ENCODE data around the gene OR10A7.
A peak's percentile ranks its signal among the peaks of the same experiment; 100 is the strongest.

The OR10A7 gene

GRCh38 chr12:55188974-55189556, 31.8 kb upstream of the OR10A7 start:
- no peak for TF ChIP-seq OSR1 (CRISPR knock-in tag; IDR thresholded peaks at IDR 0.05)
- no peak for TF ChIP-seq ZNF70 (CRISPR knock-in tag; IDR thresholded peaks at IDR 0.05)
- TF ChIP-seq CREB5 (CRISPR knock-in tag; IDR thresholded peaks at IDR 0.05; ENCODE audit: low read depth) = no peak
- TF ChIP-seq GLIS3 (CRISPR knock-in tag; IDR thresholded peaks at IDR 0.05) = no peak
- TF ChIP-seq SNAI2 (CRISPR knock-in tag; IDR thresholded peaks at IDR 0.05) = no peak
- no peak for TF ChIP-seq RARB (CRISPR knock-in tag; IDR thresholded peaks at IDR 0.05)
- TF ChIP-seq PPARA (CRISPR knock-in tag; IDR thresholded peaks at IDR 0.05; ENCODE audit: borderline replicate concordance) = no peak
- no peak for TF ChIP-seq ESRRG (CRISPR knock-in tag; IDR thresholded peaks at IDR 0.05)
- no peak for TF ChIP-seq POU6F1 (CRISPR knock-in tag; IDR thresholded peaks at IDR 0.05; ENCODE audit: borderline replicate concordance, low read depth)
- no peak for TF ChIP-seq CSDC2 (CRISPR knock-in tag; IDR thresholded peaks at IDR 0.05)
- TF ChIP-seq ZC3H10 (CRISPR knock-in tag; IDR thresholded peaks at IDR 0.05) = no peak
- TF ChIP-seq ARNTL (CRISPR knock-in tag; IDR thresholded peaks at IDR 0.05; ENCODE audit: borderline replicate concordance, low read depth) = no peak
- ATAC-seq = peak; percentile 94

DNA sequence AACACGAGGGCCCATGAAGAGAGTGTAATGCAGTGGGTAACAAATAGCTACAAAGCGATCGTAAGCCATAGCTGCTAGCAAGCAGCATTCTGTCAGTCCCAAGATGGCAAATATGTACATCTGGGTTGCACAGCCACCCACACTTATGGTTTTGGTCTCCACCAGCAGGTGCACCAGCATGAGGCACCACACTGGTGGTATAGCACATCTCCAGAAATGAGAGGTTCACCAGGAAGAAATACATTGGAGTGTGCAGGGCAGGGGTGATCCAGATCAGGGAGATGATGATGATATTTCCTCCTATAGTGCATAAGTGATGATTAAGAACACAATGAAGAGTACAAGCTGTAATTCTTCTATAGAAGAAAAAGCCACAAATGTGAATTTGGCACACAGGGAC, 26.4 kb upstream of the OR10A7 start:
- no peak for ATAC-seq
- TF ChIP-seq TSHZ2 (CRISPR knock-in tag; IDR thresholded peaks at IDR 0.05) (no peak), ZFP3 (CRISPR knock-in tag; IDR thresholded peaks at IDR 0.05) (no peak), ESRRG (CRISPR knock-in tag; IDR thresholded peaks at IDR 0.05) (no peak), TCF4 (CRISPR knock-in tag; IDR thresholded peaks at IDR 0.05; ENCODE audit: borderline replicate concordance) (no peak)

GRCh38 chr12:55226523-55226922, 5.7 kb downstream of the OR10A7 start:
- ATAC-seq = no peak
- TF ChIP-seq ISL1 (CRISPR knock-in tag; IDR thresholded peaks at IDR 0.05) = no peak
- no peak for TF ChIP-seq CSRNP3 (CRISPR knock-in tag; IDR thresholded peaks at IDR 0.05)
- no peak for TF ChIP-seq ARNTL (CRISPR knock-in tag; IDR thresholded peaks at IDR 0.05; ENCODE audit: borderline replicate concordance, low read depth)
- no peak for TF ChIP-seq TOX (CRISPR knock-in tag; IDR thresholded peaks at IDR 0.05; ENCODE audit: borderline replicate concordance)

DNA sequence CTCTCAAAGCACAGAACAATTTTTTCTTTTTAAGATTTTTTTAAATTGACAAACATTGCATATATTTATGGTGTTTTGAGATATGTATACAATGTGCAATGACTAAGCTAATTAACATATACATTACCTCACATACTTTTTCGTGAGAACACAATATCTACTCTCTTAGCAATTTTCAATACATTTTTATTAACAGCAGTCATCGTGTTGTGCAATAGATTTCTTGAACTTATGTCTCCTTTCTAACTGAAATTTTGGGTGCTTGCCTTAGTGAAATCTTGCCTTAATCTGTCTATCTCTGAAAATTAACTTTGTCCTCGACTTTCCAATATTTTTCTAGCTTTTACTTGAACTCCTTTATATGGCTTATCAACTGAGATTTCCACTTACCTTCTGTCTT, 6.8 kb downstream of the OR10A7 start:
- no peak for ATAC-seq
- TF ChIP-seq PPARA (CRISPR knock-in tag; IDR thresholded peaks at IDR 0.05; ENCODE audit: borderline replicate concordance) = no peak
- no peak for TF ChIP-seq ZNF565 (CRISPR knock-in tag; conservative IDR thresholded peaks at IDR 0.05; ENCODE audit: low read depth)
- TF ChIP-seq, protein P1, sequence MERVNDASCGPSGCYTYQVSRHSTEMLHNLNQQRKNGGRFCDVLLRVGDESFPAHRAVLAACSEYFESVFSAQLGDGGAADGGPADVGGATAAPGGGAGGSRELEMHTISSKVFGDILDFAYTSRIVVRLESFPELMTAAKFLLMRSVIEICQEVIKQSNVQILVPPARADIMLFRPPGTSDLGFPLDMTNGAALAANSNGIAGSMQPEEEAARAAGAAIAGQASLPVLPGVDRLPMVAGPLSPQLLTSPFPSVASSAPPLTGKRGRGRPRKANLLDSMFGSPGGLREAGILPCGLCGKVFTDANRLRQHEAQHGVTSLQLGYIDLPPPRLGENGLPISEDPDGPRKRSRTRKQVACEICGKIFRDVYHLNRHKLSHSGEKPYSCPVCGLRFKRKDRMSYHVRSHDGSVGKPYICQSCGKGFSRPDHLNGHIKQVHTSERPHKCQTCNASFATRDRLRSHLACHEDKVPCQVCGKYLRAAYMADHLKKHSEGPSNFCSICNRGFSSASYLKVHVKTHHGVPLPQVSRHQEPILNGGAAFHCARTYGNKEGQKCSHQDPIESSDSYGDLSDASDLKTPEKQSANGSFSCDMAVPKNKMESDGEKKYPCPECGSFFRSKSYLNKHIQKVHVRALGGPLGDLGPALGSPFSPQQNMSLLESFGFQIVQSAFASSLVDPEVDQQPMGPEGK (CRISPR knock-in tag; IDR thresholded peaks at IDR 0.05; ENCODE audit: borderline replicate concordance) = no peak
- no peak for TF ChIP-seq ZNF8 (CRISPR knock-in tag; IDR thresholded peaks at IDR 0.05)
- no peak for TF ChIP-seq TOX (CRISPR knock-in tag; IDR thresholded peaks at IDR 0.05; ENCODE audit: borderline replicate concordance)
- no peak for TF ChIP-seq ZNF70 (CRISPR knock-in tag; IDR thresholded peaks at IDR 0.05)
- TF ChIP-seq CREB5 (CRISPR knock-in tag; IDR thresholded peaks at IDR 0.05; ENCODE audit: low read depth) = no peak
- no peak for TF ChIP-seq ZC3H10 (CRISPR knock-in tag; IDR thresholded peaks at IDR 0.05)
- TF ChIP-seq ISL1 (CRISPR knock-in tag; IDR thresholded peaks at IDR 0.05) = no peak
- TF ChIP-seq OSR1 (CRISPR knock-in tag; IDR thresholded peaks at IDR 0.05) = no peak
- no peak for TF ChIP-seq TCF4 (CRISPR knock-in tag; IDR thresholded peaks at IDR 0.05; ENCODE audit: borderline replicate concordance)
- TF ChIP-seq ZFP3 (CRISPR knock-in tag; IDR thresholded peaks at IDR 0.05) = no peak
- TF ChIP-seq ZFP30 (CRISPR knock-in tag; IDR thresholded peaks at IDR 0.05) = no peak
- TF ChIP-seq RARB (CRISPR knock-in tag; IDR thresholded peaks at IDR 0.05) = no peak
- TF ChIP-seq TSHZ2 (CRISPR knock-in tag; IDR thresholded peaks at IDR 0.05) = no peak
- TF ChIP-seq GLIS3 (CRISPR knock-in tag; IDR thresholded peaks at IDR 0.05) = no peak
- no peak for TF ChIP-seq ARNTL (CRISPR knock-in tag; IDR thresholded peaks at IDR 0.05; ENCODE audit: borderline replicate concordance, low read depth)
